DMS114 treated with DMSO at 0.1 percent for 48 hours (cell line): ENCODE results near the gene PIGA.

ENCODE experiments used
- DNase-seq: peaks from one replicate; lab custom pipeline; 2025; ENCODE audit not compliant: unreplicated experiment; lab: John Stamatoyannopoulos, UW

The PIGA gene

GRCh38 chrX:15335135-15336022 lies at the start of gene PIGA:
Gene PIGA, minus strand, starts transcription at chrX:15335523. Its CDS starts 3,593 bp downstream, at chrX:15331930.
- DNase-seq: peak; percentile 95

- DNase-seq: no peak
These were observed 49.0 kb upstream of the PIGA start, which contains the start of gene VEGFD for GRCh38 chrX:15384304-15384703. Gene VEGFD, minus strand, starts transcription at chrX:15384413. Its CDS starts 467 bp downstream, at chrX:15383946.

GRCh38 chrX:15382813-15383212 lies 47.5 kb upstream of the PIGA start:
- no peak for DNase-seq

GRCh38 chrX:15376956-15377355 lies 41.6 kb upstream of the PIGA start:
- no peak for DNase-seq

GRCh38 chrX:15373976-15374375 lies 38.7 kb upstream of the PIGA start:
- no peak for DNase-seq

GRCh38 chrX:15366506-15367352 lies 31.4 kb upstream of the PIGA start:
- DNase-seq: no peak

- no peak for DNase-seq
These were observed 24.4 kb upstream of the PIGA start for GRCh38 chrX:15359701-15360100.

GRCh38 chrX:15358533-15358932 lies 23.2 kb upstream of the PIGA start:
- DNase-seq: no peak

GRCh38 chrX:15356444-15356843 lies 21.1 kb upstream of the PIGA start:
- no peak for DNase-seq

GRCh38 chrX:15350329-15350996 lies 15.1 kb upstream of the PIGA start:
- no peak for DNase-seq

GRCh38 chrX:15349046-15349445 lies 13.7 kb upstream of the PIGA start:
- peak; percentile 14 for DNase-seq

- DNase-seq: no peak
These were observed 10.7 kb upstream of the PIGA start for GRCh38 chrX:15345976-15346375.

GRCh38 chrX:15344106-15344505 lies 8.8 kb upstream of the PIGA start:
- DNase-seq: no peak

- no peak for DNase-seq
These were observed 7.8 kb upstream of the PIGA start for GRCh38 chrX:15343075-15343476.

- no peak for DNase-seq
These were observed 5.5 kb upstream of the PIGA start for GRCh38 chrX:15340867-15341266.

- DNase-seq: peak; percentile 14
These were observed 695 bp upstream of the PIGA start for GRCh38 chrX:15336023-15336413.

- DNase-seq: no peak
These were observed 762 bp downstream of the PIGA start for GRCh38 chrX:15334561-15334960.

- DNase-seq: no peak
These were observed 6.5 kb downstream of the PIGA start for GRCh38 chrX:15328821-15329220.

- DNase-seq: no peak
These were observed 7.2 kb downstream of the PIGA start for GRCh38 chrX:15328131-15328530.

GRCh38 chrX:15322472-15322871 lies 12.9 kb downstream of the PIGA start:
- no peak for DNase-seq

- no peak for DNase-seq
These were observed 13.3 kb downstream of the PIGA start for GRCh38 chrX:15322072-15322471.
